C4-2B (cell line): ENCODE measurements around the gene BMP7.
"Not testable (repeated sequence)": the region's sequence is repeated elsewhere in the genome, so short reads cannot be mapped to it uniquely, and the experiment has no call there.

ENCODE experiments used
- H3K27ac ChIP-seq: fragments of 450-650 bp; 2 replicates; pipeline ENCODE4 v1.5.1; 2017
- ZFX ChIP-seq: fragments of 450-650 bp; IDR thresholded peaks from 2 replicates; pipeline ENCODE4 v1.6.1; 2017
- TF ChIP-seq, protein P1 (sequence below): fragments of 450-650 bp; conservative IDR thresholded peaks from 2 replicates; pipeline ENCODE4 v1.5.1; 2017; ENCODE audit warnings: mild to moderate bottlenecking

Gene BMP7

DNA sequence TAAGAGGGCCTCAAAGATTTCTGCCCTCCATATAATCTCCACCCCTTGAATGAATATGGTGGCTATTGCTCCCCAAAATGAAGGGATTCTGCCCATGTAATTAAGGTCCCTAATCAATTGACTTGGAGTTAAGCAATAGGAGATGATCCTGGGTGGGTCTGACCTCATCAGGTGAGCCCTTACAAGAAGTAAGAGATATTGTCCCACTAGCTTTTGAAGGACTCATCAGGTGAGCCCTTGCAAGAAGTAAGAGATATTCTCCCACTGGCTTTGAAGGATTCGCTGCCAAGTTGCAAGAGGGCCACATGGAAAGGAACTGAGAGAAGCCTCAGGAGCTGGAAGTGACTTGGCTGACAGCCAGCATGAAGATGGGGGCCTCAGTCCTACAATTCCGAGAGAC lies 103.4 kb downstream of the BMP7 start:
- no peak for TF ChIP-seq ZFX
- TF ChIP-seq, protein P1, sequence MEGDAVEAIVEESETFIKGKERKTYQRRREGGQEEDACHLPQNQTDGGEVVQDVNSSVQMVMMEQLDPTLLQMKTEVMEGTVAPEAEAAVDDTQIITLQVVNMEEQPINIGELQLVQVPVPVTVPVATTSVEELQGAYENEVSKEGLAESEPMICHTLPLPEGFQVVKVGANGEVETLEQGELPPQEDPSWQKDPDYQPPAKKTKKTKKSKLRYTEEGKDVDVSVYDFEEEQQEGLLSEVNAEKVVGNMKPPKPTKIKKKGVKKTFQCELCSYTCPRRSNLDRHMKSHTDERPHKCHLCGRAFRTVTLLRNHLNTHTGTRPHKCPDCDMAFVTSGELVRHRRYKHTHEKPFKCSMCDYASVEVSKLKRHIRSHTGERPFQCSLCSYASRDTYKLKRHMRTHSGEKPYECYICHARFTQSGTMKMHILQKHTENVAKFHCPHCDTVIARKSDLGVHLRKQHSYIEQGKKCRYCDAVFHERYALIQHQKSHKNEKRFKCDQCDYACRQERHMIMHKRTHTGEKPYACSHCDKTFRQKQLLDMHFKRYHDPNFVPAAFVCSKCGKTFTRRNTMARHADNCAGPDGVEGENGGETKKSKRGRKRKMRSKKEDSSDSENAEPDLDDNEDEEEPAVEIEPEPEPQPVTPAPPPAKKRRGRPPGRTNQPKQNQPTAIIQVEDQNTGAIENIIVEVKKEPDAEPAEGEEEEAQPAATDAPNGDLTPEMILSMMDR: no peak
- H3K27ac ChIP-seq: no peak overlapping the region

DNA sequence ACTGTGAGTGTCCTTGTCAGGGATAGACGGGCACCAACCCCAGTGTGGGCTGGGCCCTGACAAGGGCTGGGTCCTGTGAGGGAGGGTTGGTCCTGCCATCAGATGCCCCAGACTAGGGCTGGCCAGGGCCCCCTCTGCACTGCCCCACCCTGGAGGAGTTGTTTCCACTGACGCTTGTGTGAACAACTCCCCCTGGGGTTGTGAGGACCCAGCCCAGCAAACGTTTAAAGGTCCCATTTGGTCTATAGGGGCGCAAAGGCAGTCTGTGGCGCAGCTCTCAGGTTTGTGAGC lies 104.1 kb downstream of the BMP7 start:
- H3K27ac ChIP-seq: no peak overlapping the region
- TF ChIP-seq ZFX: no peak
- TF ChIP-seq, protein P1: no peak

DNA sequence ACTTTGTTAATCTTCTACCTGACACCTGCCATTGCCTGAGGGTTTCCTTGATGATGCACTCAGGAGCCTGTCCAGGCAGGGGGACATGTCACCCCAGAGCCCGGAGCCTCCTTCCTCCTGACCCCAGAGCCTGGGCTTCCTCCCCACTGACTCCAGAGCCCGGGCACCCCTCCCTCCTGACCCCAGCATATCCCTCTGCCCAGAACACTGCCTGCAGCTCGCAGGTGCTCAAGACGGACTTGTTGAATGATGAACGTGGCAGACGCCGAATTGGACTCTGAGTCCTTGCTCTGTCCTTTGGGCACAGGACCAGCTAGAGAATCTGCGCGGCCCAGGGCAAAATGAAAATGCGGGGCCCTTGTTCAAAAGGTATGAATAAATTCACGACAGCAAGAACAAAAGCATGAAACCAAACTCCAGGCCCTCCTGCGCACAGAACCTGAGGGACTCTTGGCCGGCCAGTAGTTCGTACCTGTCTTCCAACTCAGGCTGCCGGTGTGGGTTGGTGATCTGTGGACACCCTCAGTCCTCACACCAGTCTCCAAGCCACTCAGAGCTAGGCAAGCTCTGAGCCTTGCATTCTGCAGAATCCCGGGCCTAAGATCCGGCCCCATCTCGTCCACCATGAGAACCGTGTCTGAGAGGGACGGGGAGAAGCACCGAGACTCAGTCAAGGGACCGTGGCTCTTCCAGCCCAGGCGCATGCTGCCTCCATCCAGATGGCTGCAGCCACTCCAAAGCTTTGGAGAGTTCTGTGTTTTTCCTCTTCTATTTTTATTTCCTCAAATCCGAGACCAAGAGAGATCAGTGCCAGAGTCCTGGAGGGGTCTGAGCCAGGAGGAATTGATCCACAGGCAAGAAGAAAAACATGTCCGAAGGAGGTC lies 104.7 kb downstream of the BMP7 start:
- no peak for TF ChIP-seq ZFX
- TF ChIP-seq, protein P1: no peak
- H3K27ac ChIP-seq: no peak overlapping the region

DNA sequence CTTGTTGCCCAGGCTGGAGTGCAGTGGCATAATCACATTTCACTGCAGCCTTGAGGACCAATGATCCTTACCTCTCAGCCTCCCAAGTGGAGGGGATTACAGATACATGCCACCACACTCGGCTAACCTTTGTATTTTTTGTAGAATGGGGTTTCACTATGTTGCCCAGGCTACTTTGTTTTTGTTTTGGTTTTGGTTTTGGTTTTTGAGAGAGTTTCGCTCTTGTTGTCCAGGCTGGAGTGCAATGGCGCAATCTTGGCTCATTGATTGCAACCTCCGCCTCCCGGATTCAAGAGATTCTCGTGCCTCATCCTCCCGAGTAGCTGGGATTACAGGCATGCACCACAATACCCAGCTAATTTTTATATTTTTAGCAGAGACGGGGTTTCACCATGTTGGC lies 105.5 kb downstream of the BMP7 start:
- no peak overlapping the region for H3K27ac ChIP-seq
- TF ChIP-seq, protein P1: no peak
- TF ChIP-seq ZFX: no peak

DNA sequence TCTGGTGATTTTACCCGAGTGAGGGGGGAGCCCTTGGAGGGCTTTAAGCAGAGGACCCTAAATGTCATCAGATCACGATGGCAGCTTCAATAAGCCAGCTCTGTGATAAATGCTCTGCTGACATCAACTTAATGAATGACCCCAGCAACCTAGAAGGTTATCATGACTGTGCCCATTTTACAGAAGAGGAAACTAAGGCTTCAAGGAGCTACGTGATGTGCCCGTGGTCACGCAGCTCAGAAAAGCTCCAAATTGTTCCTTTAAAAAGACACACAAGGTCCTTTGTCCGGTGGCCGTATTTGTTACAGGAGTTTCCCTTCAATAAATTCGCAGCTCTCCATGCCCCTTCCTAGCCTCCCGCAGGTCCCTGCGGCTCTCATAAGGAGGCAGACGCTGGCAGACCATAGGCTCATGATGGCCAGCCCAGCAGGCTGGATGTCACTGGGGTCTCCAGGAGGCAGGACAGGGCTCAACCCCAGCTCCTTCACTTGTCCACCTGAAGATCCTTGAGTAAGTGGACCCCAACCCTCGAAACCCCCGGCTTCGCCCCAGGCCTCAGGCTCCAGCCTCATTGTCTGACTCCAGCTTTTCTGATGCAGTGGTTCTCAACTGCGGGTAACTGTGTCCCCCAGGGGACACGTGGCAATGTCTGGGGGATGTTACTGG lies 106.4 kb downstream of the BMP7 start:
- TF ChIP-seq, protein P1: no peak
- TF ChIP-seq ZFX: no peak
- H3K27ac ChIP-seq: no peak overlapping the region

DNA sequence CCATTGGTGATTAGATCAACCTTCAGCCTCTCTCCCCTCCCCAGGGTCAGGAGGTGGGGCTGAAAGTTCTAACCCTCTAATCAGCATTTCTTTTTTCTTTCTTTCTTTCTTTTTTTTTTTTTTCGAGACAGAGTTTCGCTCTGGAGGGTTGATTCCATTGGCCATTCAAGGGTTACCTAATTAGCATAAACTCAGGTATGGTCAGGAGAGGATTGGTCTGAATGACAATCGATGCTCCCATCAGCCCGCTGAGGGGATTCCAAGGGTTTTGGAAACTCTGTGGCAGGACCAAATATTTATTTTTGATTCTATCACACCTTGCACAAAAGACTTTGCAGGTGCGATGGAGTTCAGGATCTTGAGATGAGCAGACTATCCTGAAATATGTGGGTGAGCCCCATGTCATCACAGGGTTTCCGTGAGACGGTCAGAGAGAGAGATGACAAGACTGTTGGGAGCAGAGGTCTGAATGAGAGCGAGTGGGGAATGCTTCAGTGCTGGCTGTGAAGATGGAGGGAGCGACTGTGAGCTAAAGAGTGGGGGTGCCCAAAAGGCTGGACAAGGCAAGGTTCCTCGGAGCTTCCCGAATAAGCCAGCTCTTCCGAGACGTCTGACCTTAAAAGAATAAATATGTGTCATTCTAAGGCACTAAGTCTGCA lies 107.1 kb downstream of the BMP7 start:
- no peak overlapping the region for H3K27ac ChIP-seq
- TF ChIP-seq, protein P1: no peak
- no peak for TF ChIP-seq ZFX

GRCh38 chr20:57158474-57158873 lies 108.0 kb downstream of the BMP7 start:
- TF ChIP-seq ZFX: no peak
- TF ChIP-seq, protein P1: no peak
- no peak overlapping the region for H3K27ac ChIP-seq

- not testable (repeated sequence) for H3K27ac ChIP-seq
Measured at GRCh38 chr20:57157787-57158186, 108.7 kb downstream of the BMP7 start.
